DND-41 (cell line): ENCODE data around the gene PKDCC.

ENCODE experiments used
- ATAC-seq: fragments of 200-7000 bp; cut with Tn5 transposase; 3 replicates; pipeline ENCODE4 v1.9.1; 2021; ENCODE audit warnings: low read depth; ENCODE audit not compliant: insufficient read depth
- DNase-seq: peaks from one replicate; pipeline ENCODE4 v3.0.0-alpha.2; 2020
- H2AFZ ChIP-seq: 2 replicates; pipeline ENCODE4 v1.6.0; 2012; ENCODE audit warnings: low read depth, low read length
- H3K27ac ChIP-seq: 2 replicates; pipeline ENCODE4 v1.5.1; 2012; ENCODE audit warnings: low read length, inconsistent platforms
- H3K27me3 ChIP-seq: fragments of 200-600 bp; sonication (generic); 2 replicates; pipeline ENCODE4 v1.6.0; 2012; ENCODE audit warnings: low read length, mild to moderate bottlenecking, inconsistent platforms; ENCODE audit not compliant: insufficient read depth, poor library complexity
- H3K36me3 ChIP-seq: 2 replicates; pipeline ENCODE4 v1.5.1; 2012; ENCODE audit warnings: low read length, inconsistent platforms; ENCODE audit not compliant: insufficient read depth
- H3K4me1 ChIP-seq: 2 replicates; pipeline ENCODE4 v1.5.1; 2012; ENCODE audit warnings: mild to moderate bottlenecking, low read length; ENCODE audit not compliant: insufficient read depth
- H3K4me2 ChIP-seq: 2 replicates; pipeline ENCODE4 v1.6.0; 2012; ENCODE audit warnings: mild to moderate bottlenecking, moderate library complexity, low read length, inconsistent platforms; ENCODE audit not compliant: insufficient read depth
- H3K4me3 ChIP-seq, 2 experiments: fragments of 200-600 bp in 1 of 2; shearing (Covaris generic) in 1 of 2; 2 replicates each; pipeline ENCODE4 v1.5.1; 2012 to 2016; ENCODE audit warnings: inconsistent platforms in 2 of 2, low read length in 2 of 2, mild to moderate bottlenecking in 2 of 2, low read depth in 1 of 2, moderate library complexity in 1 of 2
- H3K79me2 ChIP-seq: 2 replicates; pipeline ENCODE4 v1.6.0; 2012; ENCODE audit warnings: low read length, inconsistent platforms; ENCODE audit not compliant: insufficient read depth
- H3K9ac ChIP-seq: 2 replicates; pipeline ENCODE4 v1.6.0; 2012; ENCODE audit warnings: low read depth, mild to moderate bottlenecking, inconsistent platforms, low read length, moderate library complexity
- H3K9me3 ChIP-seq: 2 replicates; pipeline ENCODE4 v1.5.1; 2012; ENCODE audit warnings: low read length, moderate library complexity, mild to moderate bottlenecking, inconsistent platforms; ENCODE audit not compliant: insufficient read depth, severe bottlenecking
- H4K20me1 ChIP-seq: 2 replicates; pipeline ENCODE4 v1.6.0; 2012; ENCODE audit warnings: low read length; ENCODE audit not compliant: insufficient read depth
- CTCF ChIP-seq: IDR thresholded peaks from 2 replicates; pipeline ENCODE4 v1.5.1; 2012; ENCODE audit warnings: borderline replicate concordance, low read length, moderate library complexity, mild to moderate bottlenecking; ENCODE audit not compliant: poor library complexity, severe bottlenecking; ENCODE audit errors: extremely low read depth
- EZH2 ChIP-seq: IDR thresholded peaks from 3 replicates; pipeline ENCODE4 v1.6.1; 2012; ENCODE audit warnings: borderline replicate concordance, low read depth, mild to moderate bottlenecking, moderate library complexity, low read length, inconsistent platforms; ENCODE audit not compliant: severe bottlenecking

PKDCC gene

GRCh38 chr2:41999592-42000281, 48.1 kb upstream of the PKDCC start:
- DNase-seq: no peak
- no peak overlapping the region for H3K4me2 ChIP-seq
- H4K20me1 ChIP-seq: no peaks in the 10 kb centered on the region
- no peaks in the 10 kb centered on the region for H3K36me3 ChIP-seq
- H2AFZ ChIP-seq: no peak overlapping the region
- H3K9ac ChIP-seq: no peak overlapping the region
- ATAC-seq: no peak
- no peaks in the 10 kb centered on the region for H3K79me2 ChIP-seq
- H3K27ac ChIP-seq: no peak overlapping the region
- H3K4me1 ChIP-seq: no peaks in the 10 kb centered on the region
- TF ChIP-seq EZH2 (no peak), CTCF (no peak)
- H3K4me3 ChIP-seq: no peak overlapping the region
- peaks cover 9% of the 10 kb centered on the region for H3K9me3 ChIP-seq
- H3K27me3 ChIP-seq: no peaks in the 10 kb centered on the region

GRCh38 chr2:42001711-42002201, 46.1 kb upstream of the PKDCC start:
- TF ChIP-seq EZH2: no peak
- no peak overlapping the region for H2AFZ ChIP-seq
- DNase-seq (no peak), ATAC-seq (no peak)
- H3K27ac ChIP-seq: no peak overlapping the region
- no peaks in the 10 kb centered on the region for H3K79me2 ChIP-seq
- H3K9me3 ChIP-seq: peaks cover 9% of the 10 kb centered on the region
- no peak overlapping the region for H3K4me2 ChIP-seq
- H3K4me1 ChIP-seq: no peaks in the 10 kb centered on the region
- peaks cover 2% of the 10 kb centered on the region for H3K27me3 ChIP-seq
- H3K4me3 ChIP-seq: no peak overlapping the region
- H3K36me3 ChIP-seq: no peaks in the 10 kb centered on the region
- no peaks in the 10 kb centered on the region for H4K20me1 ChIP-seq
- no peak overlapping the region for H3K9ac ChIP-seq

- no peaks in the 10 kb centered on the region for H3K79me2 ChIP-seq
- H3K9ac ChIP-seq: no peak overlapping the region
- H3K4me1 ChIP-seq: peaks cover 11% of the 10 kb centered on the region
- no peak overlapping the region for H3K4me2 ChIP-seq
- no peak for TF ChIP-seq EZH2
- TF ChIP-seq CTCF: no peak
- H3K4me3 ChIP-seq: no peak overlapping the region
- DNase-seq (no peak), ATAC-seq (no peak)
- peaks cover 2% of the 10 kb centered on the region for H3K27me3 ChIP-seq
- H3K36me3 ChIP-seq: no peaks in the 10 kb centered on the region
- H4K20me1 ChIP-seq: no peaks in the 10 kb centered on the region
- no peak overlapping the region for H3K27ac ChIP-seq
- H3K9me3 ChIP-seq: peaks cover 9% of the 10 kb centered on the region
- H2AFZ ChIP-seq: no peak overlapping the region
Observed at GRCh38 chr2:42007551-42007950, 40.3 kb upstream of the PKDCC start.

GRCh38 chr2:42008241-42008921, 39.4 kb upstream of the PKDCC start:
- H3K4me2 ChIP-seq: no peak overlapping the region
- H3K36me3 ChIP-seq: no peaks in the 10 kb centered on the region
- DNase-seq (no peak), ATAC-seq (no peak)
- H3K4me1 ChIP-seq: peaks cover 11% of the 10 kb centered on the region
- H2AFZ ChIP-seq: no peak overlapping the region
- no peaks in the 10 kb centered on the region for H4K20me1 ChIP-seq
- H3K9ac ChIP-seq: no peak overlapping the region
- peaks cover 9% of the 10 kb centered on the region for H3K9me3 ChIP-seq
- H3K27ac ChIP-seq: no peak overlapping the region
- no peak overlapping the region for H3K4me3 ChIP-seq
- no peak for TF ChIP-seq CTCF
- TF ChIP-seq EZH2: no peak
- no peaks in the 10 kb centered on the region for H3K79me2 ChIP-seq
- H3K27me3 ChIP-seq: peaks cover 2% of the 10 kb centered on the region
